Neural progenitor cell (in vitro differentiated cells): Measurements from ENCODE around the gene HNRNPL. TPM values are rescaled to one million over a fixed set of nuclear protein-coding genes. Genes with fewer than 3 reads are reported as not detected.

ENCODE experiments used
- DNase-seq: peaks from one replicate; pipeline ENCODE4 v3.0.0-alpha.2; 2016; ENCODE audit warnings: low spot score
- H2AFZ ChIP-seq: fragments of 200-600 bp; sonication (generic); replicated peaks from 2 replicates; pipeline ENCODE4 v1.6.1; 2016; ENCODE audit warnings: antibody characterized with exemption
- H3F3A ChIP-seq: fragments of 200-600 bp; sonication (generic); 2 replicates; pipeline ENCODE4 v1.6.1; 2016; ENCODE audit warnings: antibody characterized with exemption, low read depth
- H3K27ac ChIP-seq: fragments of 200-600 bp; sonication (generic); 2 replicates; pipeline ENCODE4 v1.5.1; 2016; ENCODE audit warnings: mild to moderate bottlenecking
- H3K27me3 ChIP-seq: fragments of 200-600 bp; sonication (generic); 2 replicates; pipeline ENCODE4 v1.6.1; 2016; ENCODE audit warnings: mild to moderate bottlenecking, moderate library complexity
- H3K36me3 ChIP-seq: fragments of 200-600 bp; sonication (generic); 2 replicates; pipeline ENCODE4 v1.5.1; 2016
- H3K4me1 ChIP-seq: fragments of 200-600 bp; sonication (generic); 2 replicates; pipeline ENCODE4 v1.6.1; 2016; ENCODE audit warnings: mixed run types
- H3K4me2 ChIP-seq: fragments of 200-600 bp; sonication (generic); 2 replicates; pipeline ENCODE4 v1.6.1; 2016
- H3K4me3 ChIP-seq: fragments of 200-600 bp; sonication (generic); 2 replicates; pipeline ENCODE4 v1.5.1; 2016
- H3K79me2 ChIP-seq: fragments of 200-600 bp; sonication (generic); 2 replicates; pipeline ENCODE4 v1.6.1; 2016; ENCODE audit warnings: low read depth
- H3K9ac ChIP-seq: fragments of 200-600 bp; sonication (generic); 2 replicates; pipeline ENCODE4 v1.6.1; 2016
- H3K9me3 ChIP-seq: fragments of 200-600 bp; sonication (generic); 2 replicates; pipeline ENCODE4 v1.5.1; 2016; ENCODE audit warnings: low read depth
- H4K20me1 ChIP-seq: fragments of 200-600 bp; sonication (generic); 2 replicates; pipeline ENCODE4 v1.6.1; 2016; ENCODE audit warnings: low read depth
- H3K27ac Mint-ChIP-seq: 3 replicates; pipeline ENCODE4 v1.8.0; 2021; ENCODE audit warnings: mixed read lengths
- H3K27me3 Mint-ChIP-seq: 2 replicates; pipeline ENCODE4 v1.8.0; 2022; ENCODE audit warnings: low read depth, mild to moderate bottlenecking, inconsistent platforms, moderate library complexity, mixed read lengths; ENCODE audit not compliant: insufficient read depth
- H3K36me3 Mint-ChIP-seq: 3 replicates; pipeline ENCODE4 v1.8.0; 2021; ENCODE audit warnings: mixed read lengths
- H3K4me1 Mint-ChIP-seq: 3 replicates; pipeline ENCODE4 v1.8.0; 2021; ENCODE audit warnings: mixed read lengths
- H3K4me3 Mint-ChIP-seq: 3 replicates; pipeline ENCODE4 v1.8.0; 2021; ENCODE audit warnings: mild to moderate bottlenecking, moderate library complexity, mixed read lengths
- H3K9me3 Mint-ChIP-seq: 3 replicates; pipeline ENCODE4 v1.8.0; 2020; ENCODE audit warnings: mixed read lengths
- CTCF ChIP-seq: fragments of 200-600 bp; sonication (generic); IDR thresholded peaks from 2 replicates; pipeline ENCODE4 v1.5.1; 2017; ENCODE audit warnings: antibody characterized with exemption, mild to moderate bottlenecking
- EZH2 ChIP-seq: fragments of 200-600 bp; sonication (generic); IDR thresholded peaks from 2 replicates; pipeline ENCODE4 v1.6.1; 2017; ENCODE audit warnings: antibody characterized with exemption, mild to moderate bottlenecking, moderate library complexity
- EZH2phosphoT487 ChIP-seq: fragments of 200-600 bp; sonication (generic); IDR thresholded peaks from 2 replicates; pipeline ENCODE4 v1.6.1; 2017; ENCODE audit warnings: antibody characterized with exemption
- total RNA-seq: library from RNA; depleted of rRNA; stranded (reverse); fragments of >200 nt; gene quantifications from 2 replicates; pipeline ENCODE4 v1.2.3, GENCODE V29; 2015; ENCODE audit warnings: low replicate concordance

The HNRNPL gene
- total RNA-seq, 1 donor from 2014 or later: 436 TPM

GRCh38 chr19:38841787-38842438 is 7.9 kb downstream of the HNRNPL start:
- H3K9me3 Mint-ChIP-seq: no peaks in the 10 kb centered on the region
- H3K4me3 ChIP-seq: no peak overlapping the region
- peaks cover 83% of the 10 kb centered on the region for H4K20me1 ChIP-seq
- no peaks in the 10 kb centered on the region for H3K27me3 Mint-ChIP-seq
- no peak overlapping the region for H3K27ac ChIP-seq
- H3K9ac ChIP-seq: no peak overlapping the region
- no peak overlapping the region for H3K4me2 ChIP-seq
- peaks cover 96% of the 10 kb centered on the region for H3F3A ChIP-seq
- no peaks in the 10 kb centered on the region for H3K27me3 ChIP-seq
- H3K9me3 ChIP-seq: no peaks in the 10 kb centered on the region
- peaks cover 61% of the 10 kb centered on the region for H3K36me3 Mint-ChIP-seq
- H2AFZ ChIP-seq: no peak overlapping the region
- H3K4me1 Mint-ChIP-seq: peaks cover 5% of the 10 kb centered on the region
- TF ChIP-seq EZH2phosphoT487 (no peak), EZH2 (no peak), CTCF (no peak)
- peaks cover 18% of the 10 kb centered on the region for H3K36me3 ChIP-seq
- DNase-seq: no peak
- H3K79me2 ChIP-seq: peaks cover 64% of the 10 kb centered on the region
- H3K4me1 ChIP-seq: no peaks in the 10 kb centered on the region
- H3K4me3 Mint-ChIP-seq: peak overlapping the region; percentile 16
- H3K27ac Mint-ChIP-seq: no peak overlapping the region

GRCh38 chr19:38841180-38841766 is 8.5 kb downstream of the HNRNPL start:
- Histone ChIP-seq H3K27me3 (no peaks in the 10 kb centered on the region), H3F3A (peaks cover 97% of the 10 kb centered on the region), H4K20me1 (peaks cover 81% of the 10 kb centered on the region), H3K36me3 (peaks cover 17% of the 10 kb centered on the region), H3K9me3 (no peaks in the 10 kb centered on the region), H3K27ac (peak overlapping the region; percentile 29), H3K4me2 (no peak overlapping the region), H2AFZ (no peak overlapping the region), H3K4me1 (no peaks in the 10 kb centered on the region), H3K79me2 (peaks cover 58% of the 10 kb centered on the region), H3K9ac (no peak overlapping the region), H3K4me3 (no peak overlapping the region)
- Mint-ChIP-seq H3K27ac (peak overlapping the region; percentile 54), H3K4me3 (no peak overlapping the region), H3K4me1 (peaks cover 4% of the 10 kb centered on the region), H3K36me3 (peaks cover 64% of the 10 kb centered on the region), H3K9me3 (no peaks in the 10 kb centered on the region), H3K27me3 (peaks cover under 1% of the 10 kb centered on the region)
- no peak for DNase-seq
- no peak for TF ChIP-seq EZH2
- TF ChIP-seq CTCF: no peak
- no peak for TF ChIP-seq EZH2phosphoT487

GRCh38 chr19:38840583-38840968 is 9.2 kb downstream of the HNRNPL start:
- Histone ChIP-seq H3K4me1 (no peaks in the 10 kb centered on the region), H3K27me3 (no peaks in the 10 kb centered on the region), H3K36me3 (peaks cover 13% of the 10 kb centered on the region), H3K79me2 (peaks cover 51% of the 10 kb centered on the region), H3K9ac (no peak overlapping the region), H3K9me3 (no peaks in the 10 kb centered on the region), H3K27ac (peak overlapping the region; percentile 29), H3K4me2 (no peak overlapping the region), H2AFZ (no peak overlapping the region), H3K4me3 (no peak overlapping the region), H3F3A (peaks cover 97% of the 10 kb centered on the region), H4K20me1 (peaks cover 77% of the 10 kb centered on the region)
- Mint-ChIP-seq H3K4me3 (no peak overlapping the region), H3K27ac (no peak overlapping the region), H3K36me3 (peaks cover 61% of the 10 kb centered on the region), H3K27me3 (peaks cover 2% of the 10 kb centered on the region), H3K9me3 (no peaks in the 10 kb centered on the region), H3K4me1 (peaks cover 4% of the 10 kb centered on the region)
- TF ChIP-seq EZH2phosphoT487 (no peak), EZH2 (no peak), CTCF (no peak)
- DNase-seq: no peak
